ENCODE measurements around the gene NR2C1.

DNA sequence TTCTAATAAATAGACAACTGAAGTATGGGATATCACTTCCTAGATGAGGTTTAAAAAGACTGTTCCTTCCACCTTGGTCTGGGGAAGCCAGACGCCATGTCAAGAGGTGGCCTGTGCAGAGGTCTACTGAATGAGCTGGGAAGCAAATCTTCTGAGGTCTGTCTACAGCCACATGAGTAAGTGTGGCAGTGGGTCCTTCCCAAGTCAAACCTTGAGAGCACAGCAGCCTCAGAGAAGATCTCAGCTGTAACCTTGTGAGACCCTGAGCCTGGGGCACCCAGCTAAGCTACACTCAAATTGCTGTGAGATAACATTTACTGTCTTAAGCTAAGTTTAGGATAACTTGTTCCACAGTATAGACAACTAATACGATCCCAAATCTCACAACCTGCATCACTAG, 90.1 kb downstream of the NR2C1 start:
- TF ChIP-seq POLR2A (IDR thresholded peaks at IDR 0.05; ENCODE audit: low read length) (no peak), GATA1 (IDR thresholded peaks at IDR 0.05; ENCODE audit: low read depth, low read length) (no peak)
